ENCODE data around the gene IGHMBP2.

The IGHMBP2 gene

GRCh38 chr11:68938816-68939582, 35.3 kb downstream of the IGHMBP2 start:
- H3K4me2 ChIP-seq (ENCODE audit: low read length, poor library complexity, severe bottlenecking) = no peak overlapping the region
- H2BK12ac ChIP-seq (ENCODE audit: low read length in 2 of 2) = no peak overlapping the region
- H3K4me1 ChIP-seq (ENCODE audit: control insufficient read depth, insufficient read depth, low read depth, low read length) = peaks cover 3% of the 10 kb centered on the region

GRCh38 chr11:68939583-68940555, 36.2 kb downstream of the IGHMBP2 start:
- H2AFZ ChIP-seq (ENCODE audit: low read depth, low read length) = no peak overlapping the region
- no peak overlapping the region for H2AK5ac ChIP-seq (ENCODE audit: low read length, severe bottlenecking)
- no peak overlapping the region for H3K18ac ChIP-seq (ENCODE audit: low read depth in 1 of 2, low read length in 2 of 2)
- H3K4ac ChIP-seq (ENCODE audit: low read depth in 1 of 2, low read length in 2 of 2) = no peak overlapping the region
- H3K36me3 ChIP-seq (ENCODE audit: control insufficient read depth in 1 of 2, insufficient read depth in 2 of 2, low read depth in 1 of 2, low read length in 2 of 2) = peaks cover 57 to 68% of the 10 kb centered on the region in 2 experiments
- no peak overlapping the region for H3K23ac ChIP-seq (ENCODE audit: low read length in 2 of 2)
- H3K27ac ChIP-seq (ENCODE audit: low read length, poor library complexity, severe bottlenecking) = no peak overlapping the region
- H2BK12ac ChIP-seq (ENCODE audit: low read length in 2 of 2) = no peak overlapping the region
- no peak overlapping the region for H3K4me3 ChIP-seq (ENCODE audit: insufficient read depth in 1 of 2, low read depth in 1 of 2, low read length in 2 of 2)
- no peaks in the 10 kb centered on the region for H3K79me1 ChIP-seq (replicated peaks; ENCODE audit: low read length, poor library complexity, severe bottlenecking)
- H3K4me2 ChIP-seq (ENCODE audit: low read length, poor library complexity, severe bottlenecking) = no peak overlapping the region
- no peak overlapping the region for H3K14ac ChIP-seq (ENCODE audit: low read length in 2 of 2)
- WGBS = 91% methylated on average over 30 of the region's 33 CpGs
- H3K9ac ChIP-seq (ENCODE audit: low read length) = no peak overlapping the region
- H3K27me3 ChIP-seq (ENCODE audit: control insufficient read depth in 1 of 2, insufficient read depth in 1 of 2, low read length in 2 of 2) = no peaks in the 10 kb centered on the region
- no peak overlapping the region for H2BK120ac ChIP-seq (ENCODE audit: low read depth, low read length)
- H4K91ac ChIP-seq (ENCODE audit: low read length) = no peak overlapping the region
- no peak overlapping the region for H2BK5ac ChIP-seq (ENCODE audit: low read depth, low read length, poor library complexity, severe bottlenecking)
- H2BK15ac ChIP-seq (ENCODE audit: low read depth, poor library complexity, severe bottlenecking) = no peak overlapping the region
- peaks cover 3% of the 10 kb centered on the region for H3K4me1 ChIP-seq (ENCODE audit: control insufficient read depth, insufficient read depth, low read depth, low read length)
- no peak for DNase-seq
- H3K9me3 ChIP-seq (ENCODE audit: control insufficient read depth, low read length) = no peaks in the 10 kb centered on the region
- no peak overlapping the region for H4K8ac ChIP-seq (ENCODE audit: low read length)

More at GRCh38 chr11:68938816-68939582, 35.3 kb downstream of the IGHMBP2 start:
- H2BK120ac ChIP-seq (ENCODE audit: low read depth, low read length) = no peak overlapping the region
- H3K27ac ChIP-seq (ENCODE audit: low read length, poor library complexity, severe bottlenecking) = no peak overlapping the region
- no peak overlapping the region for H3K18ac ChIP-seq (ENCODE audit: low read depth in 1 of 2, low read length in 2 of 2)
- no peak overlapping the region for H4K91ac ChIP-seq (ENCODE audit: low read length)
- H3K9me3 ChIP-seq (ENCODE audit: control insufficient read depth, low read length) = no peaks in the 10 kb centered on the region
- 92% methylated on average over 17 of the region's 17 CpGs for WGBS
- H3K4me3 ChIP-seq (ENCODE audit: insufficient read depth in 1 of 2, low read depth in 1 of 2, low read length in 2 of 2) = peak overlapping the region in 1 of 2 experiments; percentile 9
- no peaks in the 10 kb centered on the region for H3K79me1 ChIP-seq (replicated peaks; ENCODE audit: low read length, poor library complexity, severe bottlenecking)
- no peak overlapping the region for H2AK5ac ChIP-seq (ENCODE audit: low read length, severe bottlenecking)
- H2BK15ac ChIP-seq (ENCODE audit: low read depth, poor library complexity, severe bottlenecking) = no peak overlapping the region
- no peak overlapping the region for H3K23ac ChIP-seq (ENCODE audit: low read length in 2 of 2)
- no peak overlapping the region for H4K8ac ChIP-seq (ENCODE audit: low read length)
- no peak overlapping the region for H2AFZ ChIP-seq (ENCODE audit: low read depth, low read length)
- H3K27me3 ChIP-seq (ENCODE audit: control insufficient read depth in 1 of 2, insufficient read depth in 1 of 2, low read length in 2 of 2) = no peaks in the 10 kb centered on the region
- H3K36me3 ChIP-seq (ENCODE audit: control insufficient read depth in 1 of 2, insufficient read depth in 2 of 2, low read depth in 1 of 2, low read length in 2 of 2) = peaks cover 64 to 77% of the 10 kb centered on the region in 2 experiments
- no peak overlapping the region for H3K14ac ChIP-seq (ENCODE audit: low read length in 2 of 2)
- H3K4ac ChIP-seq (ENCODE audit: low read depth in 1 of 2, low read length in 2 of 2) = no peak overlapping the region
- H3K9ac ChIP-seq (ENCODE audit: low read length) = no peak overlapping the region
- H2BK5ac ChIP-seq (ENCODE audit: low read depth, low read length, poor library complexity, severe bottlenecking) = no peak overlapping the region
- no peak for DNase-seq

GRCh38 chr11:68940651-68941323, 37.1 kb downstream of the IGHMBP2 start:
- no peak overlapping the region for H2BK120ac ChIP-seq (ENCODE audit: low read depth, low read length)
- peaks cover 3% of the 10 kb centered on the region for H3K4me1 ChIP-seq (ENCODE audit: control insufficient read depth, insufficient read depth, low read depth, low read length)
- H2AFZ ChIP-seq (ENCODE audit: low read depth, low read length) = no peak overlapping the region
- H2BK12ac ChIP-seq (ENCODE audit: low read length in 2 of 2) = no peak overlapping the region
- H4K8ac ChIP-seq (ENCODE audit: low read length) = no peak overlapping the region
- no peak overlapping the region for H3K18ac ChIP-seq (ENCODE audit: low read depth in 1 of 2, low read length in 2 of 2)
- WGBS = 95% methylated on average over 18 of the region's 20 CpGs
- H3K9ac ChIP-seq (ENCODE audit: low read length) = no peak overlapping the region
- no peaks in the 10 kb centered on the region for H3K27me3 ChIP-seq (ENCODE audit: control insufficient read depth in 1 of 2, insufficient read depth in 1 of 2, low read length in 2 of 2)
- H2BK5ac ChIP-seq (ENCODE audit: low read depth, low read length, poor library complexity, severe bottlenecking) = no peak overlapping the region
- no peaks in the 10 kb centered on the region for H3K9me3 ChIP-seq (ENCODE audit: control insufficient read depth, low read length)
- H3K4me3 ChIP-seq (ENCODE audit: insufficient read depth in 1 of 2, low read depth in 1 of 2, low read length in 2 of 2) = no peak overlapping the region
- DNase-seq = no peak
- no peak overlapping the region for H3K4ac ChIP-seq (ENCODE audit: low read depth in 1 of 2, low read length in 2 of 2)
- no peak overlapping the region for H3K14ac ChIP-seq (ENCODE audit: low read length in 2 of 2)
- no peak overlapping the region for H3K4me2 ChIP-seq (ENCODE audit: low read length, poor library complexity, severe bottlenecking)
- H3K27ac ChIP-seq (ENCODE audit: low read length, poor library complexity, severe bottlenecking) = no peak overlapping the region
- H3K79me1 ChIP-seq (replicated peaks; ENCODE audit: low read length, poor library complexity, severe bottlenecking) = no peaks in the 10 kb centered on the region
- H2AK5ac ChIP-seq (ENCODE audit: low read length, severe bottlenecking) = no peak overlapping the region
- no peak overlapping the region for H3K23ac ChIP-seq (ENCODE audit: low read length in 2 of 2)
- H3K36me3 ChIP-seq (ENCODE audit: control insufficient read depth in 1 of 2, insufficient read depth in 2 of 2, low read depth in 1 of 2, low read length in 2 of 2) = peaks cover 48 to 59% of the 10 kb centered on the region in 2 experiments
- H2BK15ac ChIP-seq (ENCODE audit: low read depth, poor library complexity, severe bottlenecking) = no peak overlapping the region
- no peak overlapping the region for H4K91ac ChIP-seq (ENCODE audit: low read length)
